HG03432 (cell line): ENCODE results near the gene FAM186B.
"Not testable (repeated sequence)": the region's sequence is repeated elsewhere in the genome, so short reads cannot be mapped to it uniquely, and the experiment has no call there.

Experiments
- ATAC-seq: cut with Tn5 transposase; IDR thresholded peaks from one replicate; pipeline ENCODE4 v1.9.1; 2021; ENCODE audit warnings: mild to moderate bottlenecking, moderate library complexity; ENCODE audit not compliant: unreplicated experiment

The FAM186B gene

GRCh38 chr12:49635036-49635435, 29.6 kb upstream of the FAM186B start:
- ATAC-seq, result no peak

GRCh38 chr12:49633703-49634345, 28.4 kb upstream of the FAM186B start:
- no peak for ATAC-seq

GRCh38 chr12:49632986-49633702, 27.7 kb upstream of the FAM186B start:
- no peak for ATAC-seq

GRCh38 chr12:49632401-49632800, 27.0 kb upstream of the FAM186B start:
- no peak for ATAC-seq

- no peak for ATAC-seq
Observed at GRCh38 chr12:49631336-49631907, 26.0 kb upstream of the FAM186B start.

- no peak for ATAC-seq
Observed at GRCh38 chr12:49627752-49628360, 22.4 kb upstream of the FAM186B start.

GRCh38 chr12:49626836-49627235, 21.4 kb upstream of the FAM186B start:
- no peak for ATAC-seq

- ATAC-seq, result no peak
Observed at GRCh38 chr12:49626169-49626835, 20.9 kb upstream of the FAM186B start.

- ATAC-seq, result no peak
Observed at GRCh38 chr12:49624921-49625577, 19.6 kb upstream of the FAM186B start.

GRCh38 chr12:49623142-49623904, 17.9 kb upstream of the FAM186B start, which contains the start of gene PRPF40B:
Gene PRPF40B, plus strand, starts transcription at chr12:49623561. Its CDS starts 30 bp downstream, at chr12:49623591.
- ATAC-seq, result peak; percentile 77

- peak; percentile 28 for ATAC-seq
Observed at GRCh38 chr12:49622501-49623141, 17.2 kb upstream of the FAM186B start.

- no peak for ATAC-seq
Observed at GRCh38 chr12:49621651-49622500, 16.4 kb upstream of the FAM186B start.

- ATAC-seq, result no peak
Observed at GRCh38 chr12:49619286-49619685, 13.8 kb upstream of the FAM186B start.

GRCh38 chr12:49618576-49618975, 13.1 kb upstream of the FAM186B start:
- no peak for ATAC-seq

- no peak for ATAC-seq
Observed at GRCh38 chr12:49616533-49617219, 11.2 kb upstream of the FAM186B start.

- no peak for ATAC-seq
Observed at GRCh38 chr12:49615725-49616124, 10.3 kb upstream of the FAM186B start.

GRCh38 chr12:49612210-49612609, 6.8 kb upstream of the FAM186B start:
- no peak for ATAC-seq

GRCh38 chr12:49610785-49611184, 5.3 kb upstream of the FAM186B start:
- ATAC-seq, result not testable (repeated sequence)
